BE2C (cell line): Measurements from ENCODE around the gene CRHBP.

Source experiments
- DNase-seq: peaks from one replicate; pipeline ENCODE4 v3.0.0-alpha.2; 2020
- H3K27me3 ChIP-seq: fragments of 250-450 bp; sonication (Bioruptor Pico); 2 replicates; pipeline ENCODE4 v1.5.1; 2020; ENCODE audit warnings: mild to moderate bottlenecking
- H3K36me3 ChIP-seq: fragments of 250-450 bp; sonication (Bioruptor Pico); 2 replicates; pipeline ENCODE4 v1.5.1; 2020; ENCODE audit warnings: mild to moderate bottlenecking
- H3K4me1 ChIP-seq: fragments of 250-450 bp; sonication (Bioruptor Pico); 2 replicates; pipeline ENCODE4 v1.5.1; 2020
- H3K4me3 ChIP-seq: 2 replicates; pipeline ENCODE4 v1.5.1; 2011; ENCODE audit warnings: low read depth, low read length
- H3K9me3 ChIP-seq: fragments of 250-450 bp; sonication (Bioruptor Pico); 2 replicates; pipeline ENCODE4 v1.5.1; 2020
- CTCF ChIP-seq: IDR thresholded peaks from 2 replicates; pipeline ENCODE4 v1.5.1; 2012; ENCODE audit warnings: mild to moderate bottlenecking, low read depth, low read length

The CRHBP gene

GRCh38 chr5:76953551-76954382 is 922 bp downstream of the CRHBP start:
- no peak for TF ChIP-seq CTCF
- peaks cover 41% of the 10 kb centered on the region for H3K27me3 ChIP-seq
- no peaks in the 10 kb centered on the region for H3K4me1 ChIP-seq
- no peaks in the 10 kb centered on the region for H3K9me3 ChIP-seq
- no peak for DNase-seq
- H3K4me3 ChIP-seq, result no peak overlapping the region
- H3K36me3 ChIP-seq, result no peaks in the 10 kb centered on the region

- Histone ChIP-seq H3K4me3 (no peak overlapping the region), H3K27me3 (peaks cover 47% of the 10 kb centered on the region), H3K4me1 (no peaks in the 10 kb centered on the region), H3K36me3 (no peaks in the 10 kb centered on the region), H3K9me3 (no peaks in the 10 kb centered on the region)
- DNase-seq, result no peak
- no peak for TF ChIP-seq CTCF
These were observed 1.5 kb downstream of the CRHBP start for GRCh38 chr5:76954383-76954763.

- Histone ChIP-seq H3K9me3 (no peaks in the 10 kb centered on the region), H3K36me3 (no peaks in the 10 kb centered on the region), H3K4me1 (no peaks in the 10 kb centered on the region), H3K27me3 (peaks cover 59% of the 10 kb centered on the region), H3K4me3 (no peak overlapping the region)
- TF ChIP-seq CTCF, result no peak
- no peak for DNase-seq
These were observed 3.2 kb downstream of the CRHBP start for GRCh38 chr5:76956033-76956432.

GRCh38 chr5:76958991-76959767 is 6.3 kb downstream of the CRHBP start:
- H3K36me3 ChIP-seq, result no peaks in the 10 kb centered on the region
- no peaks in the 10 kb centered on the region for H3K9me3 ChIP-seq
- no peak overlapping the region for H3K4me3 ChIP-seq
- no peak for DNase-seq
- no peaks in the 10 kb centered on the region for H3K4me1 ChIP-seq
- peaks cover 73% of the 10 kb centered on the region for H3K27me3 ChIP-seq
- no peak for TF ChIP-seq CTCF

- Histone ChIP-seq H3K4me1 (no peaks in the 10 kb centered on the region), H3K4me3 (no peak overlapping the region), H3K36me3 (no peaks in the 10 kb centered on the region), H3K9me3 (no peaks in the 10 kb centered on the region), H3K27me3 (peaks cover 68% of the 10 kb centered on the region)
- TF ChIP-seq CTCF, result no peak
- no peak for DNase-seq
These were observed 7.3 kb downstream of the CRHBP start for GRCh38 chr5:76960004-76960625.

- no peak for TF ChIP-seq CTCF
- no peak for DNase-seq
These were observed 11.2 kb downstream of the CRHBP start for GRCh38 chr5:76964060-76964459.

More at GRCh38 chr5:76964060-76964459, 11.2 kb downstream of the CRHBP start:
- H3K27me3 ChIP-seq, result peaks cover 79% of the 10 kb centered on the region
- H3K36me3 ChIP-seq, result no peaks in the 10 kb centered on the region
- no peaks in the 10 kb centered on the region for H3K4me1 ChIP-seq
- H3K4me3 ChIP-seq, result no peak overlapping the region
- H3K9me3 ChIP-seq, result no peaks in the 10 kb centered on the region
